CD8-positive, alpha-beta memory T cell (primary cell): ENCODE measurements around the gene AK6. TPM values are rescaled to one million over a fixed set of nuclear protein-coding genes. Genes with fewer than 3 reads are reported as not detected.
"Not testable (repeated sequence)": the region's sequence is repeated elsewhere in the genome, so short reads cannot be mapped to it uniquely, and the experiment has no call there.

Source experiments
- CTCF ChIA-PET: fragments of 350-600 bp; sonication (Branson Sonifier 250); formaldehyde crosslinking; loops from one replicate; lab custom pipeline; 2021; ENCODE audit warnings: antibody characterized with exemption; lab: Charles Lee
- POLR2A ChIA-PET: fragments of 350-600 bp; sonication (Branson Sonifier 250); formaldehyde crosslinking; loops from one replicate; lab custom pipeline; 2021; ENCODE audit warnings: antibody characterized with exemption; lab: Charles Lee
- DNase-seq, 5 donors: peaks; one replicate each; pipeline versions ENCODE4 v3.0.0 to v3.0.0-alpha.2; 2020 to 2022; ENCODE audit warnings: mixed read lengths in 1 of 5
- H3K27ac ChIP-seq: one replicate; pipeline ENCODE4 v1.7.0; 2013; ENCODE audit warnings: low read depth, mild to moderate bottlenecking, low read length, moderate library complexity
- H3K27me3 ChIP-seq: 2 replicates; pipeline ENCODE4 v1.7.0; 2013; ENCODE audit warnings: low read length, mild to moderate bottlenecking; ENCODE audit not compliant: insufficient read depth, poor library complexity, severe bottlenecking
- H3K36me3 ChIP-seq: 2 replicates; pipeline ENCODE4 v1.7.0; 2013; ENCODE audit warnings: mild to moderate bottlenecking, low read length, moderate library complexity; ENCODE audit not compliant: insufficient read depth
- H3K4me1 ChIP-seq: 2 replicates; pipeline ENCODE4 v1.7.0; 2013; ENCODE audit warnings: mild to moderate bottlenecking, low read length, moderate library complexity; ENCODE audit not compliant: insufficient read depth
- H3K4me3 ChIP-seq: 2 replicates; pipeline ENCODE4 v1.7.0; 2013; ENCODE audit warnings: mild to moderate bottlenecking, low read length
- H3K9me3 ChIP-seq: 2 replicates; pipeline ENCODE4 v1.7.0; 2013; ENCODE audit warnings: mild to moderate bottlenecking, low read length
- H3K27ac Mint-ChIP-seq, 8 donors: one replicate each; pipeline ENCODE4 v1.8.0; 2020 to 2021; ENCODE audit warnings: mixed read lengths in 8 of 8, mild to moderate bottlenecking in 6 of 8, inconsistent platforms in 3 of 8, moderate library complexity in 3 of 8
- H3K27me3 Mint-ChIP-seq, 2 donors: one replicate each; pipeline ENCODE4 v1.8.0; 2020 to 2021; ENCODE audit warnings: mixed read lengths in 2 of 2, mild to moderate bottlenecking in 1 of 2, moderate library complexity in 1 of 2
- H3K36me3 Mint-ChIP-seq, 3 donors: one replicate each; pipeline ENCODE4 v1.8.0; 2020 to 2021; ENCODE audit warnings: mixed read lengths in 3 of 3, inconsistent platforms in 1 of 3, mild to moderate bottlenecking in 1 of 3
- H3K4me1 Mint-ChIP-seq, 3 donors: one replicate each; pipeline ENCODE4 v1.8.0; 2020 to 2021; ENCODE audit warnings: mixed read lengths in 3 of 3, inconsistent platforms in 1 of 3, mild to moderate bottlenecking in 1 of 3
- H3K4me3 Mint-ChIP-seq, 7 donors: one replicate each; pipeline ENCODE4 v1.8.0; 2020 to 2021; ENCODE audit warnings: mixed read lengths in 7 of 7, mild to moderate bottlenecking in 6 of 7, moderate library complexity in 4 of 7, inconsistent platforms in 2 of 7
- H3K9me3 Mint-ChIP-seq, 5 donors: one replicate each; pipeline ENCODE4 v1.8.0; 2020 to 2022; ENCODE audit warnings: mixed read lengths in 5 of 5, mild to moderate bottlenecking in 3 of 5, moderate library complexity in 2 of 5, inconsistent platforms in 1 of 5
- polyA plus RNA-seq: library from polyadenylated mRNA; unstranded; fragments of 300-500 nt; fragmentation: Illumina TruSeq; gene quantifications from one replicate; pipeline ENCODE4 v1.2.3, GENCODE V29; 2021
- total RNA-seq, 2 experiments: library from RNA; stranded (reverse); gene quantifications; one replicate each; pipeline ENCODE4 v1.2.3, GENCODE V29; 2021

Gene AK6
- total and polyA plus RNA-seq, 3 experiments from 2014 or later = 90.9 to 108 (median 104) TPM

DNA sequence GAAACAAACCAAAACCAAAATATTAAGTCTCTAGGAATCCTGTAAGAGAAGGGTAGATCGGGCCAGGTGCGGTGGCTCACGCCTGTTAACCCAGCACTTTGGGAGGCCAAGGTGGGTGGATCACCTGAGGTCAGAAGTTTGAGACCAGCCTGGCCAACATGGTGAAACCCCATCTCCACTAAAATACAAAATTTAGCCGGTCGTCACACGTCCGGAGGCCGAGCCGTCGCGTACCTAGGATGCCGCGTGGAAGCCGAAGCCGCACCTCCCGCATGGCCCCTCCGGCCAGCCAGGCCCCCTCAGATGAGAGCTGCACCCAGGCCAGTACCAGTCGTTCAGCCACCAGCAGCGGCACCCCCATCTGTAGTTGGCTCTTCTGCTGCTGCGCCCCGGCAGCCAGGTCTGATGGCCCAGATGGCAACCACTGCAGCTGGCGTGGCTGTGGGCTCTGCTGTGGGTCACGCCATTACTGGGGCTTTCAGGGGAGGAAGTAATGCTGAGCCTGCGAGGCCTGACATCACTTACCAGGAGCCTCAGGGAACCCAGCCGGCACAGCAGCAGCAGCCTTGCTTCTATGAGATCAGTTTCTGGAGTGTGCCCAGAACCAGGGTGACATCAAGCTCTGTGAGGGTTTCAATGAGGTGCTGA, 35.5 kb downstream of the AK6 start:
- H3K27me3 Mint-ChIP-seq, H3K4me3 ChIP-seq, H3K27me3 ChIP-seq, H3K9me3 Mint-ChIP-seq, H3K36me3 Mint-ChIP-seq, H3K9me3 ChIP-seq, H3K36me3 ChIP-seq, H3K27ac ChIP-seq, POLR2A ChIA-PET: not testable (repeated sequence)
- H3K4me1 Mint-ChIP-seq = peaks cover 12 to 22% (median 20%) of the 10 kb centered on the region in 3 donors
- H3K4me3 Mint-ChIP-seq = peak overlapping the region in 1 of 7 donors; percentile 96
- H3K4me1 ChIP-seq = peaks cover 18% of the 10 kb centered on the region
- CTCF ChIA-PET = interaction anchor here (0.6 to 2.2 kb wide), 10 partner anchors 12 to 892 kb away, joined by 3 to 11 read pairs (median 5); partner anchors contain the start of genes CDK7 and SLC30A5
- DNase-seq = peak in 1 of 5 donors; percentile 3
- peak overlapping the region in 3 of 8 donors; percentile 38 to 80 (median 63) for H3K27ac Mint-ChIP-seq

DNA sequence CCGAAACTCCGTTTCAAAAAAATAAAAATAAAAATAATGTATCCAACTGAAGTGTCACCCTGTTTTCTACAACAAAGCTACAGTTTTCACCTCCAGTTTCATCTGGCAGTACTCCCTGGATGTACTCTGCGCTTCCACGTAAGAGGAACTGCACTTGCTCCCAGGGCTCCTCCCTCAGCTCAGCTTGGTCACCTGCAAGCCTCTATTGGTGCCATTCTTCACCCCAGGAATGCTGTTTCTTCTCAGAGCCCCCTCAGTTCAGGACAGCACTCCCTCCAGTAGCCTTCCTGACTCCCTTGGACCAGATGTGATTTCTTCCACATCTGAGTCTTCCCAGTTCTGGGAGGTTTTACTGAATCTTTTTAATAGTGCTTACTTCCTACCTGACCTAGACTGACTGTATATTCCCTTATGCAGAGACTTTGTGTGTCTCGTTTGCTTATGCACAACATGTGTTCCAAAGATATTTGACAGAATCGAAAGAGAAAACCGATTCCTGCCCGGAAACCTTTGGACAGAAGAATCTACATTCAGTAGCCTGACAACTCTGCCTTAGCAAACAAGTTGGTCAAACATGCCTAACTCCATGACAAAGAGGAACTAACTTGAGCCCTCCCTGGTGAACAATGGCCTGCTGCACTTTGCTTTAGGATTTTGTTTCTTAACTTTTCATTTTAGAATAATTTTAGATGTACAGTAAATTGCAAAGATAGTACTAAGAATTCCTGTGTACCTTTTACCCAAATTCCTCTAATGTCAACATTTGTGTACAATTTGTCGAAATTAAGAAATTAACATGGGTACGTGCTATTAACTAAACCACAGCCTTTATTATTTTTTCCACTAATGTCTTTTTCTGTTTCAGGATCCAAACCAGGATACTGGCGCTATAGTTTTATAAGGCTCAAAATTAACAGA, 37.5 kb downstream of the AK6 start:
- no peaks in the 10 kb centered on the region for H3K9me3 Mint-ChIP-seq
- Histone ChIP-seq H3K9me3 (no peaks in the 10 kb centered on the region), H3K4me1 (peaks cover 18% of the 10 kb centered on the region), H3K27me3 (no peaks in the 10 kb centered on the region), H3K36me3 (no peaks in the 10 kb centered on the region), H3K4me3 (peak overlapping the region; percentile 79), H3K27ac (peak overlapping the region; percentile 66)
- no peak for DNase-seq
- H3K4me3 Mint-ChIP-seq = peak overlapping the region; percentile 89 to 96 (median 92)
- peaks cover 0 to 1% of the 10 kb centered on the region in 2 donors for H3K27me3 Mint-ChIP-seq
- CTCF ChIA-PET = interaction anchor here (0.8 to 1.5 kb wide), 3 partner anchors 15 to 289 kb away, joined by 3 to 8 read pairs (median 5); partner anchors contain the start of gene SLC30A5
- H3K27ac Mint-ChIP-seq = peak overlapping the region in 6 of 8 donors; percentile 76 to 99 (median 96)
- POLR2A ChIA-PET = interaction anchor here (1.1 kb wide), 2 partner anchors 38 to 114 kb away, joined by 3 to 5 read pairs; a partner anchor contains a TSS
- H3K4me1 Mint-ChIP-seq = peaks cover 12 to 22% (median 20%) of the 10 kb centered on the region in 3 donors
- peaks cover 3 to 7% (median 4%) of the 10 kb centered on the region in 3 donors for H3K36me3 Mint-ChIP-seq

- Histone ChIP-seq H3K27me3 (no peaks in the 10 kb centered on the region), H3K9me3 (no peaks in the 10 kb centered on the region), H3K36me3 (no peaks in the 10 kb centered on the region), H3K27ac (no peak overlapping the region), H3K4me3 (no peak overlapping the region), H3K4me1 (peaks cover 18% of the 10 kb centered on the region)
- ChIA-PET POLR2A (no interaction called here), CTCF (no interaction called here)
- peaks cover 0 to 1% of the 10 kb centered on the region in 2 donors for H3K27me3 Mint-ChIP-seq
- H3K36me3 Mint-ChIP-seq = peaks cover 4 to 7% (median 4%) of the 10 kb centered on the region in 3 donors
- H3K4me3 Mint-ChIP-seq = no peak overlapping the region
- DNase-seq = no peak
- no peaks in the 10 kb centered on the region for H3K9me3 Mint-ChIP-seq
- peaks cover 12 to 22% (median 20%) of the 10 kb centered on the region in 3 donors for H3K4me1 Mint-ChIP-seq
- H3K27ac Mint-ChIP-seq = peak overlapping the region in 3 of 8 donors; percentile 2 to 51 (median 31)
Measured at GRCh38 chr5:69329905-69330489, 39.3 kb downstream of the AK6 start.

DNA sequence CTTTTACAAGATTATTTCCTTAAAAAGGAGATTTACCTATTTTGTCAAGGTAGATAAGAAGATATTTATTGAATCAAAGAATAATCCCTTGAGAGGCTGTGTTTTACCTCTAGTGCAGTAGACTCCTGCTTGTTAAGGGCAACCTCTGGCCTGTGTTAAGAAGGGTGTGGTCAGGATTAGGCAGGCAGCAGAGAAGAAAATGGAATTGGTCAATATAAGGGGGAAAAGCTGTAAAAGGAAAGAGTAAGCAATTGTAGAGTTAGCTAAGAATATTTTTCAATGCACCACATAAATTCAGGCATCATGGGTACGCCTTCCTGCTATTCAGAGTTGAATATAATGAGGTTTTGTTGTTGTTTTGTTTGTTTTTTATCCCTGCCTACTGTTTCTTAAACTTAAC, 43.0 kb downstream of the AK6 start:
- ChIA-PET CTCF (interaction anchor here (1.6 kb wide), 1 partner anchor 233 kb away, joined by 3 read pairs; the partner anchor contains the start of gene SLC30A5), POLR2A (no interaction called here)
- Mint-ChIP-seq H3K27ac (peak overlapping the region in 2 of 8 donors; percentile 28 to 37), H3K4me1 (no peaks in the 10 kb centered on the region), H3K4me3 (peak overlapping the region in 1 of 7 donors; percentile 25), H3K27me3 (no peaks in the 10 kb centered on the region), H3K9me3 (no peaks in the 10 kb centered on the region), H3K36me3 (peaks cover 0 to 5% (median 4%) of the 10 kb centered on the region in 3 donors)
- peaks cover under 1% of the 10 kb centered on the region for H3K4me1 ChIP-seq
- no peaks in the 10 kb centered on the region for H3K36me3 ChIP-seq
- H3K9me3 ChIP-seq = no peaks in the 10 kb centered on the region
- H3K4me3 ChIP-seq = no peak overlapping the region
- H3K27me3 ChIP-seq = no peaks in the 10 kb centered on the region
- DNase-seq = no peak
- no peak overlapping the region for H3K27ac ChIP-seq

- Mint-ChIP-seq H3K36me3 (peaks cover 6 to 36% (median 20%) of the 10 kb centered on the region in 3 donors), H3K27me3 (no peaks in the 10 kb centered on the region), H3K4me1 (no peaks in the 10 kb centered on the region), H3K4me3 (no peak overlapping the region), H3K27ac (no peak overlapping the region), H3K9me3 (no peaks in the 10 kb centered on the region)
- Histone ChIP-seq H3K9me3 (no peaks in the 10 kb centered on the region), H3K36me3 (no peaks in the 10 kb centered on the region), H3K27ac (no peak overlapping the region), H3K4me1 (no peaks in the 10 kb centered on the region), H3K27me3 (no peaks in the 10 kb centered on the region), H3K4me3 (no peak overlapping the region)
- ChIA-PET CTCF (no interaction called here), POLR2A (no interaction called here)
- no peak for DNase-seq
Measured at GRCh38 chr5:69317391-69317790, 51.9 kb downstream of the AK6 start.

DNA sequence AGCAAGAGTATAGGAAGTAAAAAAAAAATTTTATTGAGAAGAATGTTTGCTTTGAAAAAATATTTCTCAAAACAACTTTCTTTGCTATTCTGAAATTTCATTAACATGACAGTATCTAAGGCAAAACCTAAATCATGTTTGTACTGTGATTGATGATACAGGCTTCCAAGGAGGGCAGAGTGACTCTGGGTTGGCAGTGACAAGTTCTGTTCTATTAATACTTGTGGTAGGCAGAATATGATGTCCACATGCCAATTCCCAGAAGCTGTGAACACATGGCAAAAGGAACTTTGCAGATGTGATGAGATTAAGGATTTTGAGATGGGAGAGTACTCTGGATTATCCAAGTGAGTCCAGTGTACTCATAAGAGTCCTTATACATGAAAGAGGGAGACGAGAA, 53.3 kb downstream of the AK6 start:
- H3K27ac Mint-ChIP-seq = peak overlapping the region in 1 of 8 donors; percentile 7
- Histone ChIP-seq H3K9me3 (no peaks in the 10 kb centered on the region), H3K4me3 (no peak overlapping the region), H3K27ac (no peak overlapping the region), H3K36me3 (no peaks in the 10 kb centered on the region), H3K4me1 (no peaks in the 10 kb centered on the region), H3K27me3 (no peaks in the 10 kb centered on the region)
- ChIA-PET POLR2A (interaction anchor here (0.6 kb wide), 1 partner anchor 51 kb away, joined by 3 read pairs; no protein-coding TSS in a partner anchor), CTCF (interaction anchor here (1.7 kb wide), 1 partner anchor 19 kb away, joined by 7 read pairs; no protein-coding TSS in a partner anchor)
- H3K9me3 Mint-ChIP-seq = no peaks in the 10 kb centered on the region
- H3K4me1 Mint-ChIP-seq = no peaks in the 10 kb centered on the region
- H3K36me3 Mint-ChIP-seq = peaks cover 10 to 41% (median 23%) of the 10 kb centered on the region in 3 donors
- H3K4me3 Mint-ChIP-seq = no peak overlapping the region
- H3K27me3 Mint-ChIP-seq = no peaks in the 10 kb centered on the region
- no peak for DNase-seq

GRCh38 chr5:69313428-69313827, 55.9 kb downstream of the AK6 start:
- no peak overlapping the region for H3K4me3 ChIP-seq
- Mint-ChIP-seq H3K9me3 (peaks cover 0 to 5% (median 0%) of the 10 kb centered on the region in 5 donors), H3K4me3 (no peak overlapping the region), H3K27ac (peak overlapping the region in 1 of 8 donors; percentile 42), H3K4me1 (no peaks in the 10 kb centered on the region), H3K36me3 (peaks cover 34 to 54% (median 36%) of the 10 kb centered on the region in 3 donors), H3K27me3 (no peaks in the 10 kb centered on the region)
- no peaks in the 10 kb centered on the region for H3K9me3 ChIP-seq
- no peaks in the 10 kb centered on the region for H3K27me3 ChIP-seq
- CTCF ChIA-PET = no interaction called here
- no peak for DNase-seq
- H3K36me3 ChIP-seq = no peaks in the 10 kb centered on the region
- H3K27ac ChIP-seq = no peak overlapping the region
- no peaks in the 10 kb centered on the region for H3K4me1 ChIP-seq
- POLR2A ChIA-PET = no interaction called here
